NT2/D1 (cell line): ENCODE measurements around the gene MACF1.

Experiments
- YY1 ChIP-seq: IDR thresholded peaks from 2 replicates; pipeline ENCODE4 v1.6.1; 2011; ENCODE audit not compliant: insufficient read length, insufficient read depth
- ZNF274 ChIP-seq: IDR thresholded peaks from 2 replicates; pipeline ENCODE4 v1.6.1; 2011; ENCODE audit warnings: mild to moderate bottlenecking, low read depth, low read length

- TF ChIP-seq YY1 (no peak), ZNF274 (no peak)
Observed at GRCh38 chr1:39301606-39302005, 97.1 kb downstream of the MACF1 start.
